Activated CD8-positive, alpha-beta T cell treated with anti-CD3 and anti-CD28 coated beads, Interleukin-2, amount 10 ng/mL, durations not matched to agents 7 days and 5 days (primary cell): ENCODE results near the gene CCDC57. TPM values are rescaled to one million over a fixed set of nuclear protein-coding genes. Genes with fewer than 3 reads are reported as not detected.
"Not testable (repeated sequence)": the region's sequence is repeated elsewhere in the genome, so short reads cannot be mapped to it uniquely, and the experiment has no call there.

Source experiments
- ATAC-seq: fragments of 150-1000 bp; cut with Tn5 transposase; one replicate; pipeline ENCODE4 v1.10.0; 2021; ENCODE audit warnings: moderate library complexity
- CTCF ChIA-PET: fragments of 350-600 bp; sonication (Branson Sonifier 250); formaldehyde crosslinking; loops from one replicate; lab custom pipeline; 2021; ENCODE audit warnings: antibody characterized with exemption; lab: Charles Lee
- POLR2A ChIA-PET: fragments of 350-600 bp; sonication (Branson Sonifier 250); formaldehyde crosslinking; loops from one replicate; lab custom pipeline; 2021; ENCODE audit warnings: antibody characterized with exemption; lab: Charles Lee
- DNase-seq: peaks from one replicate; pipeline ENCODE4 v3.0.0-alpha.2; 2020
- H3K27ac Mint-ChIP-seq: one replicate; pipeline ENCODE4 v1.8.0; 2021; ENCODE audit warnings: mild to moderate bottlenecking, mixed read lengths
- H3K27me3 Mint-ChIP-seq: one replicate; pipeline ENCODE4 v1.8.0; 2021; ENCODE audit warnings: low read depth, mixed read lengths
- H3K36me3 Mint-ChIP-seq: one replicate; pipeline ENCODE4 v1.8.0; 2021; ENCODE audit warnings: low read depth, mixed read lengths
- H3K4me1 Mint-ChIP-seq: one replicate; pipeline ENCODE4 v1.8.0; 2021; ENCODE audit warnings: low read depth, mixed read lengths
- H3K4me3 Mint-ChIP-seq: one replicate; pipeline ENCODE4 v1.8.0; 2021; ENCODE audit warnings: mild to moderate bottlenecking, mixed read lengths
- H3K9me3 Mint-ChIP-seq: one replicate; pipeline ENCODE4 v1.8.0; 2022; ENCODE audit warnings: mixed read lengths; ENCODE audit not compliant: insufficient read depth
- total RNA-seq, 2 experiments: library from RNA; stranded (reverse); gene quantifications; one replicate each; pipeline ENCODE4 v1.2.3, GENCODE V29; 2021

Gene CCDC57, protein sequence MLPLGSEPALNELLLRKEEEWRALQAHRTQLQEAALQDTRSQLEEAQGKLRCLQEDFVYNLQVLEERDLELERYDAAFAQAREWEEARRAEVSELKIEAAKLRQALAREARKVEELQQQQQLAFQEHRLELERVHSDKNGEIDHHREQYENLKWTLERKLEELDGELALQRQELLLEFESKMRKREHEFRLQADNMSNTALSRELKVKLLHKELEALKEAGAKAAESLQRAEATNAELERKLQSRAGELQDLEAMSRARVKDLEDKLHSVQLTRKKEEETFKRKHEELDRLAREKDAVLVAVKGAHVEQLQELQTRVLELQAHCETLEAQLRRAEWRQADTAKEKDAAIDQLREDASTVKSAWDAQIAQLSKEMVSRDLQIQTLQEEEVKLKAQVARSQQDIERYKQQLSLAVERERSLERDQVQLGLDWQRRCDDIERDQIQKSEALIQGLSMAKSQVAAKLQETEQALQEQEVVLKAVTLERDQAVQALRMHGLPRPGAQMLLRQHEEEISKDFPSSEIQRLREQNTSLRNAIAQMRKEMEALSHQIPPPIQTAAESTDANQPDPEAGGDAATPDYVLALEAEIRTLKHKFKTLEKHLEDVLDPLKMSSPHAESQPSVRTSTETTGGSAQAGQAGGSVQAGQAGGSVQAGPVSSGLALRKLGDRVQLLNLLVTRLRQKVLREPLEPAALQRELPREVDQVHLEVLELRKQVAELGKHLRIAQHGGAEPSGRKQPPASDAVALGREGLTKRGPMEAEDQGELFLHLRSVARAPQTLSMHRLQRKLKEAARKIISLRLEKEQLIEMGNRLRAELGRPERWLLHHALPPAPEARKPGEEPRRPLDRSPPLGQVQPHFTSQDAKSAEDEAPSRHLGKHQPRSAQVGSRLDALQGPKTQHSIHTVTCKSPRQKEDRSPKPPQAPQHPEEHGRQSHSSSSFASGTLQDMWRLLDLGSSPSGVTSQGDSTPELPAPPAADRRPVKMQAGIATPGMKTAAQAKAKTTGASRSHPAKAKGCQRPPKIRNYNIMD
- total RNA-seq, result 10 to 100 TPM; 78.3 to 84.7 TPM

DNA sequence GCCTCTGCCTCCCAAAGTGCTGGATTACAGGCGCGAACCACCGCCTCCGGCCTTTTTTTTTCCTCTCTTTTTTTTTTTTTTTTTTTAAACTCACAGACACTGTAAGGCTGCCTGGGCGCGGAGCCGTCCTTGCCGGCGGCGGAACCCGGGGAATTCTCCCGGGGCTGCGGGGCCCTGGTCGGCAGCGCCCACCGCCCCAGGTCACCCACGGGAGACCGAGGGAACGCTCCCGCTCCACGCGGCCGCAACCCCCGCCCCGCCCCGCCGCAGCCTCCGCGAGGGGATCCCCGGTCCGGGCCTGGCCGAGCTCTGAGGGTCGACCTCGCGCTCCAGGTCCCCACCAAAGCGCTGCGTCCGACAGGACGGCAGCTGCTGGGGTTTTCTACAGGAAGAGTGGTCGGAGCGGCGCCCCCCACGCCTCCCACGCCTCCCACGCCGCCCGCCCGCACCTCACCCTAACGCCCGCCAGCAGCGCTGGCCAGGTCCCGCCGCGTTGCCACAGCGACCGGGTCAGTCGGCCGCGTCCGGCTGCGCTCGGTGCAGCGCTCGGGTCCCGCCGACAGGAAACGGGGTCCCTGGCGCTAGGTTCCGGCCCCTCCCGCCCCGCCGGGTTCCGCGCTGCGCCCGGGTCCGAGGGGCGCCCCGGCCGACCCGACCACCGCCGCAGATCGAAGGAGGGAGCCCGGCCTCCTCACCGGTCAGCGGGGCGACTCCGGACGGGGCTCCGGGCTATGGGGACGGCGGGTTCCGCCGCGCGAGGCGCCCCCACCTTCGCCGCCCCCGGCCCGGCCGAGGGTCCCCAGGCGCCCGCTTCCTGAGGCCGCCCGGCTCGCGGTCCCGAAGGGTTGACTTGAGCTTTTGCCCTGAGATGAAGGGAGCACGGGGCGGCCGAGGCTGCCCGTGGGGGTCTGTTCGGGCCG lies at the start of gene CCDC57:
Gene CCDC57, minus strand, starts transcription at position 512 of the 920 bp plus-strand sequence. CDS start 10,898 bp downstream, outside the sequence.
- ChIA-PET CTCF (interaction anchor here (0.7 kb wide), 1 partner anchor 11 kb away, joined by 3 read pairs; no protein-coding TSS in a partner anchor), POLR2A (interaction anchor here (1.0 to 3.4 kb wide), 4 partner anchors 8 to 24 kb away, joined by 3 to 15 read pairs (median 6); no protein-coding TSS in a partner anchor)
- Mint-ChIP-seq H3K27me3 (no peaks in the 10 kb centered on the region), H3K4me1 (peaks cover 55% of the 10 kb centered on the region), H3K36me3 (peaks cover 4% of the 10 kb centered on the region), H3K4me3 (peak within 1 kb of the TSS; percentile 68), H3K27ac (peak within 1 kb of the TSS; percentile 80), H3K9me3 (no peaks in the 10 kb centered on the region)
- peak; percentile 84 for ATAC-seq
- peak; percentile 80 for DNase-seq

DNA sequence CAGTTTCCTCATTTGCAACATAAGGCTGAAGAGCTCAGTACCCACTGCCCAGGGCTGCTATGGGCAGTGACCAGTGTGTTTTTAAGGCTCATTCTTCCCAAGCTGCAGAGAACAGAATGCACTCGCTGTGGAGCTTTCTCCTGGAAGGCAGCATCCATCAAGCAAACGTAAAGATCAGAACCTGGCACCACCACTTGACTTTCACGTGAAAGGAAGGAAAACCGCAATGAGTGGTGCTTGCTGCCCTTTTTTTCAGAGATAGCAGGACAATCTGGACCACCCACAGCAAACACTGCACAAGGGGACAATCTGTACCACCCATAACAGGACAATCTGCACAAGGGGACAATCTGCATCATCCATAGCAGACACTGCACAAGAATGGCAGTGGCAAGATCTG lies 49.7 kb upstream of the CCDC57 start:
- POLR2A ChIA-PET, result interaction anchor here (0.7 kb wide), 1 partner anchor 23 kb away, joined by 3 read pairs; no protein-coding TSS in a partner anchor
- DNase-seq (no peak), ATAC-seq (no peak)
- Mint-ChIP-seq H3K4me1 (peaks cover 12% of the 10 kb centered on the region), H3K27me3 (no peaks in the 10 kb centered on the region), H3K27ac (no peak overlapping the region), H3K9me3 (no peaks in the 10 kb centered on the region), H3K36me3 (peaks cover 77% of the 10 kb centered on the region), H3K4me3 (no peak overlapping the region)
- CTCF ChIA-PET, result interaction anchor here (0.9 to 1.0 kb wide), 2 partner anchors 26 to 225 kb away, joined by 3 to 4 read pairs; partner anchors contain the start of gene DCXR

DNA sequence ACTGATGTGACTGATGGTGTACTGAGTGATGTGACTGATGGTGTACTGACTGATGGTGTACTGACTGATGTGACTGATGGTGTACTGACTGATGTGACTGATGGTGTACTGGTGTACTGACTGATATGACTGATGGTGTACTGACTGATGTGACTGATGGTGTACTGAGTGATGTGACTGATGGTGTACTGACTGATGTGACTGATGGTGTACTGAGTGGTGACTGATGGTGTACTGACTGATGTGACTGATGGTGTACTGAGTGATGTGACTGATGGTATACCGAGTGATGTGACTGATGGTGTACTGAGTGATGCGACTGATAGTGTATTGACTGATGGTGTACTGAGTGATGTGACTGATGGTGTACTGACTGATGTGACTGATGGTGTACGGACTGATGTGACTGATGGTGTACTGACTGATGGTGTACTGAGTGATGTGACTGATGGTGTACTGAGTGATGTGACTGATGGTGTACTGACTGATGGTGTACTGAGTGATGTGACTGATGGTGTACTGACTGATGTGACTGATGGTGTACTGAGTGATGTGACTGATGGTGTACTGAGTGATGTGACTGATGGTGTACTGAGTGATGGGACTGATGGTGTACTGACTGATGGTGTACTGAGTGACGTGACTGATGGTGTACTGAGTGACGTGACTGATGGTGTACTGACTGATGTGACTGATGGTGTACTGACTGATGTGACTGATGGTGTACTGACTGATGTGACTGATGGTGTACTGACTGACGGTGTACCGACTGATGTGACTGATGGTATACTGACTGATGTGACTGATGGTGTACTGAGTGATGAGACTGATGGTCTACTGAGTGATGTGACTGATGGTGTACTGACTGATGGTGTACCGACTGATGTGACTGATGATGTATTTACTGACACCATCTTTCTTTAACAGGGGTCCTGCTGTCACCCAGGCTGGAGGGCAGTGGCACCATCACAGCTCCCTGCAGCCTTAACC lies 47.6 kb upstream of the CCDC57 start:
- H3K9me3 Mint-ChIP-seq, H3K27ac Mint-ChIP-seq, H3K27me3 Mint-ChIP-seq, CTCF ChIA-PET, DNase-seq, ATAC-seq, H3K4me3 Mint-ChIP-seq: not testable (repeated sequence)
- H3K4me1 Mint-ChIP-seq, result peaks cover 10% of the 10 kb centered on the region
- peaks cover 78% of the 10 kb centered on the region for H3K36me3 Mint-ChIP-seq
- POLR2A ChIA-PET, result interaction anchor here (0.9 kb wide), 1 partner anchor 18 kb away, joined by 3 read pairs; no protein-coding TSS in a partner anchor

DNA sequence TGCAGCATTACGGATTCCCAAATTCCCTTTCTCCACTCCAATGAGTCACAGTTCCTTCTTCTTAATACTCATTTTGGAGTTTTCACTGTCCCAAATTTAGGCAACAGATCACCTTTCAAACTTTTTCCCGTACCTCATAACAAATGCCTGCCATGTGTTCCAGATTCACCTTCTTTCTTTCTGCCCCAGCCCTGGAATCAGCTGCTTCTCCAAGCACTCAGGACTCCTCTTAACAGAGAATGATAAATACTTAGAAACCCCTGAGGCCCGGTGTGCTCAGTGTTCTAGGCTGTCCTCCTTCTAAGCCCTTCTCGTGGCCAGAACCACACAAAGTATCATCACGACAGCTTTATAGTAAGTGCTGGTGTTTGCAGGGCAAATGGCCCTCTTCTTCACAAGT lies 45.9 kb upstream of the CCDC57 start:
- H3K36me3 Mint-ChIP-seq, result peaks cover 68% of the 10 kb centered on the region
- H3K9me3 Mint-ChIP-seq, result no peaks in the 10 kb centered on the region
- ATAC-seq, result no peak
- H3K4me3 Mint-ChIP-seq, result no peak overlapping the region
- ChIA-PET POLR2A (no interaction called here), CTCF (no interaction called here)
- DNase-seq, result no peak
- H3K27me3 Mint-ChIP-seq, result no peaks in the 10 kb centered on the region
- H3K4me1 Mint-ChIP-seq, result peaks cover 10% of the 10 kb centered on the region
- peak overlapping the region; percentile 7 for H3K27ac Mint-ChIP-seq

DNA sequence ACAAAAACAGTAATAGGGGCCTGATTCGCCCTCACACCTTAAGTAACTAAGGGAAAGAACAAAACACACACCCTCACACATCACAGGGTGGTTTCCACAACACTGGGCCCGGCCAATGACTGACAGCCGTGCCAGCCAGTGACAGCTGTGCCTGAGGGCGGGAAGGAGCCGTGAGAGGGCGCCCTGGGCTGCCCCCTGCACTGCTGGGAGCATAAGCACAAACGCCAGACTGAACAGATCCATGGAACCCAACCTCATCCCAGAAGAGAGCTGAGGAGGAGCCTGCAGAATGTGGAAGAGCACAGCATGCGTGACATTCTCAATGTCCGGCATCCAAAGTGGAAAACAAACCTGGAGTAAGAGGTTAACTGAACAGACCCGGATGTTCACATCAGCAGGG lies 44.8 kb upstream of the CCDC57 start:
- H3K36me3 Mint-ChIP-seq, result peaks cover 73% of the 10 kb centered on the region
- ChIA-PET POLR2A (interaction anchor here (0.6 kb wide), 1 partner anchor 194 kb away, joined by 3 read pairs; no protein-coding TSS in a partner anchor), CTCF (interaction anchor here (1.6 kb wide), 1 partner anchor 64 kb away, joined by 4 read pairs; no protein-coding TSS in a partner anchor)
- no peaks in the 10 kb centered on the region for H3K9me3 Mint-ChIP-seq
- peak; percentile 55 for DNase-seq
- ATAC-seq, result peak; percentile 91
- peaks cover 10% of the 10 kb centered on the region for H3K4me1 Mint-ChIP-seq
- H3K4me3 Mint-ChIP-seq, result no peak overlapping the region
- H3K27ac Mint-ChIP-seq, result peak overlapping the region; percentile 71
- no peaks in the 10 kb centered on the region for H3K27me3 Mint-ChIP-seq

DNA sequence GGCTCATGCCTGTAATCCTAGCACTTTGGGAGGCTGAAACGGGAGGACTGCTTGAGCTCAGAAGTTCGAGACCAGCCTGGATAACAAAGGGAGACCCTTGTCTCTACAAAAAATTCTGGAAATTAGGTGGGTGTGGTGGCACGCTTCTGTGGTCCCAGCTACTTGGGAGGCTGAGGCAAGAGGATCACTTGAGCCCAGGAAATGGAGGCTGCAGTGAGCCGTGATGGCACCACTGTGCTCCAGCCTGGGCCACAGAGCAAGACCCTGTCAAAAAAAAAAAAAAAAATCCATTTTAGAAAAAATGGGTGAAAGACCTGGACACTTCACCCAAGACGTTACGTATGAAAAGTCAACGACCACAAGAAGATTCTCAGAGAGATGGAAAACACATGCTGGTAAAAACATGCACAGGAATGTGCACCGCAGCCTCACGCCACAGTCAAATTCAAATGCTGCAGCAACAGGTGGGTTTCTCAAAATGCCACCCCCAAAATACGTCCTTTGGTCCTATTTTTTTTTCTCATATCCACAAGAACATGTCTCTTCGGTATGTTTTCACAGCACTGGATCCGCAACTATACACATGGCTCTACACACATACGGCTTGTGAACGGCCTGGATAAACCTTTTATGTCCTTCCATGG lies 43.7 kb upstream of the CCDC57 start:
- Mint-ChIP-seq H3K9me3 (no peaks in the 10 kb centered on the region), H3K4me3 (no peak overlapping the region), H3K36me3 (peaks cover 73% of the 10 kb centered on the region), H3K27me3 (no peaks in the 10 kb centered on the region), H3K4me1 (peaks cover 10% of the 10 kb centered on the region), H3K27ac (no peak overlapping the region)
- CTCF ChIA-PET, result interaction anchor here (1.4 to 1.6 kb wide), 2 partner anchors 20 to 65 kb away, joined by 3 to 4 read pairs; no protein-coding TSS in a partner anchor
- no peak for DNase-seq
- ATAC-seq, result no peak
- POLR2A ChIA-PET, result interaction anchor here (2.2 kb wide), 1 partner anchor 10 kb away, joined by 8 read pairs; no protein-coding TSS in a partner anchor

DNA sequence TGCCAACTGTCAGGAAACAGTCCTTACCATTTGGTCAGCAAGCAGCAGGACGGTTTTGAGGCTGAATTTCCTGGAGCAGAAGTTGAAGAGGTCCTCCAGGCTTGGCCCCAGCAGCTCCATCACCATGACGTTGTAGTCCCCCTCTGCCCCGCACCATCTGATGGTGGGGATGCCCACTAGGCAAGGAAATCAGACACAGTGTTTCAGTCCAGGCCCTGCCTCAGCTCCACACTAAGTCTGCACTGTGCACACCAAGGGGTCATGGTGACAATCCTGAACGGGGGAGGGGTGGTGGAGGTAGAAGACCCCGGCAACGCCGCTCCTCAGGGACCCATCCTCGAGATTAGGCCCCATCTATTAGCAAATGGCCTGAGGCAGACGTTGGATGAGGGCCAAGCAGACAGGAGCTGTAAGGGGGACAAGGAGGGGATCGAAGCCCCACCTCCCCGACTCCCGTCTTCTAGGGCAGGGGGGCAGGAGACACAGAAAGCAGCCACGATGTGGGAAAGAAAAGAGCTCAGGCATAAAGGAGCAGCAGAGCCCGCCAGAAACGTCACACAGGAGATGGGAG lies 42.8 kb upstream of the CCDC57 start:
- H3K9me3 Mint-ChIP-seq, result no peaks in the 10 kb centered on the region
- H3K27me3 Mint-ChIP-seq, result no peaks in the 10 kb centered on the region
- ChIA-PET POLR2A (interaction anchor here (2.2 kb wide), 1 partner anchor 11 kb away, joined by 8 read pairs; no protein-coding TSS in a partner anchor), CTCF (interaction anchor here (1.1 to 1.4 kb wide), 2 partner anchors 15 to 20 kb away, joined by 3 read pairs; no protein-coding TSS in a partner anchor)
- H3K27ac Mint-ChIP-seq, result no peak overlapping the region
- H3K4me1 Mint-ChIP-seq, result peaks cover 10% of the 10 kb centered on the region
- no peak for DNase-seq
- no peak overlapping the region for H3K4me3 Mint-ChIP-seq
- ATAC-seq, result no peak
- H3K36me3 Mint-ChIP-seq, result peaks cover 73% of the 10 kb centered on the region

DNA sequence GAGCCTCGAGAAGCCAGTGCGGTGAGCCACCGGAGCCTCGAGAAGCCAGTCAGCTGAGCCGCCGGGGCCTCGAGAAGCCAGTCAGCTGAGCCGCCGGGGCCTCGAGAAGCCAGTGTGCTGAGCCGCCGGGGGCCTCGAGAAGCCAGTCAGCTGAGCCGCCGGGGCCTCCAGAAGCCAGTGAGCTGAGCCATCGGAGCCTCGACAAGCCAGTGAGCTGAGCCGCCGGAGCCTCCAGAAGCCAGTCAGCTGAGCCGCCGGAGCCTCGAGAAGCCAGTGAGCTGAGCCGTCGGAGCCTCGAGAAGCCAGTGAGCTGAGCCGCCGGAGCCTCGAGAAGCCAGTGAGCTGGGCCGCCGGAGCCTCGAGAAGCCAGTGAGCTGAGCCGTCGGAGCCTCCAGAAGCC lies 42.1 kb upstream of the CCDC57 start:
- Mint-ChIP-seq H3K36me3 (peaks cover 66% of the 10 kb centered on the region), H3K4me1 (peaks cover 10% of the 10 kb centered on the region)
- not testable (repeated sequence) for H3K27me3 Mint-ChIP-seq, DNase-seq, ATAC-seq, H3K27ac Mint-ChIP-seq, H3K9me3 Mint-ChIP-seq, H3K4me3 Mint-ChIP-seq
- ChIA-PET POLR2A (interaction anchor here (2.2 kb wide), 1 partner anchor 11 kb away, joined by 8 read pairs; no protein-coding TSS in a partner anchor), CTCF (interaction anchor here (1.1 to 1.4 kb wide), 2 partner anchors 14 to 19 kb away, joined by 3 read pairs; no protein-coding TSS in a partner anchor)

DNA sequence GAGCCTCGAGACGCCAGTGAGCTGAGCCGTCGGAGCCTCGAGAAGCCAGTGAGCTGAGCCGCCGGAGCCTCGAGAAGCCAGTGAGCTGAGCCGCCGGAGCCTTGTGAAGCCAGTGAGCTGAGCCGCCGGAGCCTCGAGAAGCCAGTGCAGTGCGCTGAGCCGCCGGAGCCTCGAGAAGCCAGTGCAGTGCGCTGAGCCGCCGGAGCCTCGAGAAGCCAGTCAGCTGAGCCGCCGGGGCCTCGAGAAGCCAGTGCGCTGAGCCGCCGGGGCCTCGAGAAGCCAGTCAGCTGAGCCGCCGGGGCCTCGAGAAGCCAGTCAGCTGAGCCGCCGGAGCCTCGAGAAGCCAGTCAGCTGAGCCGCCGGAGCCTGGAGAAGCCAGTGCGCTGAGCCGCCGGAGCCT lies 41.5 kb upstream of the CCDC57 start:
- POLR2A ChIA-PET, result interaction anchor here (0.6 kb wide), 1 partner anchor 70 kb away, joined by 5 read pairs; no protein-coding TSS in a partner anchor
- Mint-ChIP-seq H3K4me1 (peaks cover 10% of the 10 kb centered on the region), H3K36me3 (peaks cover 68% of the 10 kb centered on the region)
- H3K27me3 Mint-ChIP-seq, DNase-seq, H3K4me3 Mint-ChIP-seq, ATAC-seq, CTCF ChIA-PET, H3K27ac Mint-ChIP-seq, H3K9me3 Mint-ChIP-seq: not testable (repeated sequence)
